Left hindlimb (tissue), 1 donor: Measurements from ENCODE around the gene CSF1.
A peak's percentile ranks its signal among the peaks of the same experiment; 100 is the strongest.
"Not testable (repeated sequence)": the region's sequence is repeated elsewhere in the genome, so short reads cannot be mapped to it uniquely, and the experiment has no call there.

Experiments used
- DNase-seq: peaks from one replicate; pipeline ENCODE4 v3.0.0-alpha.2; 2018

The CSF1 gene, protein sequence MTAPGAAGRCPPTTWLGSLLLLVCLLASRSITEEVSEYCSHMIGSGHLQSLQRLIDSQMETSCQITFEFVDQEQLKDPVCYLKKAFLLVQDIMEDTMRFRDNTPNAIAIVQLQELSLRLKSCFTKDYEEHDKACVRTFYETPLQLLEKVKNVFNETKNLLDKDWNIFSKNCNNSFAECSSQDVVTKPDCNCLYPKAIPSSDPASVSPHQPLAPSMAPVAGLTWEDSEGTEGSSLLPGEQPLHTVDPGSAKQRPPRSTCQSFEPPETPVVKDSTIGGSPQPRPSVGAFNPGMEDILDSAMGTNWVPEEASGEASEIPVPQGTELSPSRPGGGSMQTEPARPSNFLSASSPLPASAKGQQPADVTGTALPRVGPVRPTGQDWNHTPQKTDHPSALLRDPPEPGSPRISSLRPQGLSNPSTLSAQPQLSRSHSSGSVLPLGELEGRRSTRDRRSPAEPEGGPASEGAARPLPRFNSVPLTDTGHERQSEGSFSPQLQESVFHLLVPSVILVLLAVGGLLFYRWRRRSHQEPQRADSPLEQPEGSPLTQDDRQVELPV

DNA sequence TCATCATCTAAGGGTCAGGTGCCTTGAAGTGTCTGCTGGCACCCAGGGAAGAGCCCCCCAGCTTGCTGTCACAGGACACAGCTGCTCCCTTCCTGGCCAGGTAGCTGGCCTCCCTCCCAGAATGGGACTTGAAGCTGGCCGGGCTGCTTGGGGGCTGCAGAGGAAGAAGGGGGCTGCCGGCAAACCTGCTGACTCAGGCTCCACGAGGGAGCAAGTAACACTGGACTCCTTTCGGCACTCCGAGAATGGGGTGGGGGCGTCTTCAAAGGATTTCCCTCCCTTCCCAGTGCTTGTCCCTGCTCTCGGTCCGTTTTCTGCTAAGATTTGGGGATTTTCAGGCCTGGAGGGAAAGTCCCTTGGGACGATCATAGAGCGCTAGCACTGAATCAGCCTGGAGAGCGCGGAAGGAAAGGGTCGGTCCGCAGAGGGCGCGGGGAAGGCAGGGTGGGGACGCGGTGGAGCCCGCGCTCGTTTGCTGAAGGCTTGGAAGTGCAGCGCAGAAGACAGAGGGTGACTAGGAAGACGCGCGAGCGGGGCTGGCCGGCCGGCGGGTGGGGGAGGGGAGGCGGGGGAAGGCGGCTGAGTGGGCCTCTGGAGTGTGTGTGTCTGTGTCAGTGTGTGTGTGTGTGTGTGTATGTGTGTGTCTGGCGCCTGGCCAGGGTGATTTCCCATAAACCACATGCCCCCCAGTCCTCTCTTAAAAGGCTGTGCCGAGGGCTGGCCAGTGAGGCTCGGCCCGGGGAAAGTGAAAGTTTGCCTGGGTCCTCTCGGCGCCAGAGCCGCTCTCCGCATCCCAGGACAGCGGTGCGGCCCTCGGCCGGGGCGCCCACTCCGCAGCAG, at the start of gene CSF1:
TSS of gene CSF1 (plus strand) at position 727 of the 840 bp plus-strand sequence. CDS start 175 bp downstream, outside the sequence.
- DNase-seq, result peak; percentile 91

DNA sequence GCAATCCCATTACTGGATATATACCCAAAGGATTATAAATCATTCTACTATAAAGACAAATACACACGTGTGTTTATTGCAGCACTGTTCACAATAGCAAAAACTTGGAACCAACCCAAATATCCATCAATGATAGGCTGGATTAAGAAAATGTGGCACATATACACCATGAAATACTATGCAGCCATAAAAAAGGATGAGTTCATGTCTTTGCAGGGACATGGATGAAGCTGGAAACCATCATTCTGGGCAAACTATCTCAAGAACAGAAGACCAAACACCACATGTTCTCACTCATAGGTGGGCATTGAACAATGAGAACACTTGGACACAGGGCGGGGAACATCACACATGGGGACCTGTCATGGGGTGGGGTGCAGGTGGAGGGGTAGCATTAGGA, 49.0 kb upstream of the CSF1 start:
- DNase-seq, result not testable (repeated sequence)

DNA sequence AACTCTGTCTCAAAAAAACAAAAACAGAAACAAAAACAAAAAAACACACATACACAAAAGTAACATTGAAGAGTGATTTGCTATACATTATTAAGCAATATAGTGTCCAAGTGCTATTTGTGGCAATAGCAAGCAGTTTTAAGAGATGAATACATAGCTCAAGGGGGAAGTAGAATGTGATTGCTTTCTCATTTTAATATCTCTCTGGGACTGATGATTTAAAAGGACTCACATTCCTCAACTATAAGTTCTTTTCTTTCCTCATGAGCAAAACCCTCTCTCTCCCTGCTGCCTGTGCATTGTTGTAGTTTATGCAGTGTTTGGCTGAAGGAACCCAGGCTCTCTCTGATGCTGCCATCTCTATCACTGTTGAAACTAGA, 47.0 kb upstream of the CSF1 start:
- no peak for DNase-seq

GRCh38 chr1:109864047-109864822, 46.4 kb upstream of the CSF1 start:
- peak; percentile 62 for DNase-seq

- peak; percentile 52 for DNase-seq
Measured at GRCh38 chr1:109864930-109865612, 45.6 kb upstream of the CSF1 start.

DNA sequence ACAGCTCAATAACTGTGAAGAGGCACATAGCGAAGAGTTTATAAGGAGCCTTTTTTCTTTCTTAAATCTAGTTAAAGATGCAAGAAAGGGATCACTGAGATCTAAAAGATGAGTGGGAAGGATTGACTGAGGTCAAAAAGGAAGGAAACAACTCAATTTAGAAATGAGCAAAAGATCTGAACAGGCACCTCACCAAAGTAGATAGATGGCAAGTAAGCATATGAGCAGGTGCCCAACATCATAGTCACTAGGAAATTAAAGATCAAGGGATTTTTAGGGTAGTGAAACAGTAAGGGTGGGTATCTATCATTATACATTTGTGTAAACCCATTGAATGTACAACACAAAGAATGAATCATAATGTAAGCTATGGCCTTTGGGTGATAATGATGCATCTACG, 44.6 kb upstream of the CSF1 start:
- DNase-seq, result no peak

GRCh38 chr1:109873278-109874175, 37.1 kb upstream of the CSF1 start:
- no peak for DNase-seq

GRCh38 chr1:109874445-109874844, 36.2 kb upstream of the CSF1 start:
- no peak for DNase-seq

- no peak for DNase-seq
Measured at GRCh38 chr1:109875874-109876273, 34.8 kb upstream of the CSF1 start.

GRCh38 chr1:109876617-109877316, 33.9 kb upstream of the CSF1 start:
- DNase-seq, result no peak

GRCh38 chr1:109877317-109877771, 33.3 kb upstream of the CSF1 start:
- DNase-seq, result peak; percentile 82

DNA sequence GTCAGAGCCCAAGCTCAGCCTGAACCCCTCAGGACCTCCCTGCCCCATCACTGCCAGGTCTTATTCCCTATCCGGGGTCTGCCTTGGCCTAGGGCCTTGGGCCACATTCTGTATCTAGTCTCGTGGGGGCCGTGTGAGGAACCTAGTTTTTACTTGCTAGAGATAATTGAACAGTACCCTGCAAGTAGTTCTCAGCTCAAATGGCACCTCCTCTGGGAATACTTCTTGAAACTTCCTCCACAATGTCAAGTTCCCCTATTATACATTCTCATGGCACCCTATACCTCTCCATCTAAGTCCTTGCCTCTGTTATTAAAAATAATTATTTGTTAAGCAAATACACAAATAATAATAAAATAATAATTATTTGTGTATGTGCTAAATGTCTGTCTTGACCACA, 32.9 kb upstream of the CSF1 start:
- no peak for DNase-seq

DNA sequence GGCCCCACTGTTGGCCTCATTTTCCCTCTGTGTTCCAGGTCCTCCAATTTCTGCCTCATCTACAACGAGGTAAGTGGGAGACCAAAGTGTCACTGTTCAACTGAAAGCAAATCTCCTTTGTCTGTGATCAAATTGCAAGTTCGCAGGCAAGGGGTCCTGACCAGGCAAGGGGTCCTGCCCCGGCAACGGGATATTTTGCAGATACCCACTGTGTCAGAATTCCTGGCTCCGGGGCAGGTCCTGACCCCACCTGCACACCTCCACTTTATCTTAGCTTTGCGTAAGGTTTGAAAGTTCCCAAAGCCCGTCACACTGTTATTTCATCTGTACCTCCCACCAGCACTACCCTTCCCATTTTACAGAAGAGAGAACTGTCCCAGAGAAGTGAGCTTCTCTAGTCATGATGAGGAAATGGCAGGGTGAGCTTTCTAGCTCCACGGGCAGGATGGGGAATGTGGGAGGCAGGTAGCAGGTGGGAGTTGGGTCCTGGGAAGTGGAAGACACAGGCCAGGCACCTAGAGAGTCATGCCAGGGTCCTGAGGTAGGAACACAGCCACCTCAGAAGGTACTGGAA, 32.0 kb upstream of the CSF1 start:
- no peak for DNase-seq

- not testable (repeated sequence) for DNase-seq
Measured at GRCh38 chr1:109879371-109879770, 31.3 kb upstream of the CSF1 start.

DNA sequence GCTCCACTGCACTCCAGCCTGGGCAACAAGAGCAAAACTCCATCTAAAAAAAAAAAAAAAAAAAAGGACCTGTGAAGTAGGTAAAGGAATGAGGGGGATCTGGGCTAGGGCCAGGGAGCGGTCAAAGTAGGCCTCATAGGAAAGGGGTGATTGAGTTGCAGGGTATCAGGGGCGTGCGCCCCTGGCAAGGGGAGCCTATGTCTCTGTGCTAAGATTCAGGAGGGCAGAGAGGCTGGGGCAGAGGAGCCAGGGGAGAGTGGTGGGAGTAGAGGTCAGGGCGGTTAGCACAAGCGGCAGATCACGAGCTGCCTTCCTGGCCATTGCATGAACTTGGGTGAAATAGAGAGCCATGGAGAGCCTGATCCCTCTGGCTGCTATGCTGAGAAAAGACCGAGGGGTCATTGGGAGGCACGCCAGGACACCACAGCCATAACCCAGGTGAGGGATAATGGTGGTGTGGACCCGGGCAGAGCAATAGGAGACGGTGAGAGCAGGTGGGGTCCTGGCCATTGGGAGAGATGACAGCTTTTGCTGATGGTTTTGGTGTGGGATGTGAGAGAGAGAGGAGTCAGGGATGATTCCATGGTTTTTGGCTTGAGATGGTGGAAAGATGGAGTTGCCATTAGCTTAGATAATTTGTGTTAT, 30.6 kb upstream of the CSF1 start:
- DNase-seq, result no peak

DNA sequence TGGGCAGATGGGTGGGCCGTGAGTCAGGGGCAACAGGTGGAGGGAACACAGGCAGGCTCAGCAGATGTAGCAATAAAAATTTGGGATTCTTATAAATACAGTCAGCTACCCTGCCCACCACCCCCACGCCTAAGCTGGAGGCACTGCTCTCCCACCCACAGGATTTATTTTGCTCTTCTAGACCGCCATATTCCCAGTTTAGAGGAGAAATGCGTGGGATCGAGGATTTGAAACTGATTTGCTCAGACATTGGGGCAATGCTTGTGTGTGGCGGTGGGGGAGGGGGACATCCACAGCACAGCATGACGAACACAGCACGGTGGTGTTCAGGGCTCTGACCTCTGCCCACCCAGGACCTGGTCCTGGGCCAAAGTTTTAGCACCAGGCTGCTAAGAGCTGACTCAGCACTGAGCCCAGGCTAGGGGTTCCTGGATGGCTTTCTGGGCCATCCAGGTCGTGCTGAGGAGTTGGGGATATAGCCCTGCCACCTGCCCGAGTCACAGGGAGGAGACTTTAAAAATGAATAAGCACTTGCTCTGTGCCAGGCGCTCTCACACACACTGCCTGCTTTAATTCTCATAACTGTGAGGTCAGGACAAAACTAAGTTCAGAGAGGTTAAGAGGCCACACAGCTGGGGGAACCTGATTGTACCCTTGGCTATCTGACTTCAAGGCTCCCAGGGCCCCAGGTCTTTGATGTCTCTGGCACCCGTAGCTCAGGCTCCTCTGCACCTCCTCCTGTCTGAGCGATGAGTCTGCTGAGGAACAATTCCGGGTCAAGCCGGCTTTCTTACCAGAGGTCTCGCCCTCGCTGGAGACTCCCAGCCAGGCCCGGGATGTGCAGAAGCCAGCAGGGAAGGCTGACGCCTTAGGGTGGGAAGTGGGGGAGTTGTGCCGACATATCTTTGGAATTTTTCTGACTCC, 29.4 kb upstream of the CSF1 start:
- DNase-seq, result no peak

DNA sequence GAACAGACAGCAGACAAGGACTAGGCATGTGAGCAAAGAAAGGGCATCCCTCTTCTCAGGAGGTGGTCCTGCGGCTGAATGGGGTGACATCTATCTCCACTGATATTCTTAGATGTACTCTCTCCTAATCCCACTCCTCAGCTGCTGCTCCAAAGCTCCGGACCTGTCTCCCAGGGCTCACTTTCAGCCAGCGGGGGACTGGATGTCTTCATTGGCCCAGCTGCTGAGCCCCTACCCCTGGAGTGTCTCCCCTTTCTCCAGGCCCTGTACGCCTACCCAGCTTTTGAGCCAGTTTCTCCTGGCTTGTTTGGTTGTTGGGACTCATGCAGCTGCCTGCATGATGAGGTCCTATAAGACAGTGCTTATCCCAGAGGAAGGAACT, 28.8 kb upstream of the CSF1 start:
- no peak for DNase-seq
